Measurements from ENCODE around the gene MLPH.

Gene MLPH

GRCh38 chr2:237598468-237599208 is 111.6 kb downstream of the MLPH start:
- no peak for DNase-seq (ENCODE audit: low read depth in 2 of 2, low spot score in 1 of 2)

GRCh38 chr2:237599465-237600110 is 112.5 kb downstream of the MLPH start:
- DNase-seq (ENCODE audit: low read depth in 2 of 2, low spot score in 1 of 2): no peak

GRCh38 chr2:237600205-237600846 is 113.3 kb downstream of the MLPH start:
- DNase-seq (ENCODE audit: low read depth in 2 of 2, low spot score in 1 of 2): no peak

- no peak for DNase-seq (ENCODE audit: low read depth in 2 of 2, low spot score in 1 of 2)
Measured at GRCh38 chr2:237601453-237602116, 114.5 kb downstream of the MLPH start.

- DNase-seq (ENCODE audit: low read depth in 2 of 2, low spot score in 1 of 2): no peak
Measured at GRCh38 chr2:237602409-237602808, 115.4 kb downstream of the MLPH start.

- DNase-seq (ENCODE audit: low read depth in 2 of 2, low spot score in 1 of 2): no peak
Measured at GRCh38 chr2:237603049-237603717, 116.1 kb downstream of the MLPH start.

GRCh38 chr2:237603718-237604362 is 116.8 kb downstream of the MLPH start:
- peak; percentile 17 to 37 for DNase-seq (ENCODE audit: low read depth in 2 of 2, low spot score in 1 of 2)

- DNase-seq (ENCODE audit: low read depth in 2 of 2, low spot score in 1 of 2): no peak
Measured at GRCh38 chr2:237604391-237604790, 117.3 kb downstream of the MLPH start.
